Right atrium auricular region (tissue), 2 donors: ENCODE results near the gene NDC1. TPM values are rescaled to one million over a fixed set of nuclear protein-coding genes. Genes with fewer than 3 reads are reported as not detected.
"Not testable (repeated sequence)": the region's sequence is repeated elsewhere in the genome, so short reads cannot be mapped to it uniquely, and the experiment has no call there.

Source experiments
- DNase-seq: peaks from one replicate; pipeline ENCODE4 v3.0.0-alpha.2; 2019; ENCODE audit warnings: low spot score
- H3K27ac ChIP-seq, 2 donors: fragments of 200-600 bp; sonication (generic); 1 replicate in 1 of 2; 2 replicates in 1 of 2; pipeline ENCODE4 v1.5.1; 2016 to 2019
- H3K27me3 ChIP-seq, 2 donors: fragments of 200-600 bp; sonication (generic); one replicate each; pipeline versions ENCODE4 v1.5.1 to v1.6.0; 2017 to 2019
- H3K36me3 ChIP-seq: fragments of 200-600 bp; sonication (generic); one replicate; pipeline ENCODE4 v1.5.1; 2016
- H3K4me1 ChIP-seq, 2 donors: fragments of 200-600 bp; sonication (generic); one replicate each; pipeline versions ENCODE4 v1.5.1 to v1.6.0; 2017 to 2019
- H3K4me3 ChIP-seq, 2 donors: fragments of 200-600 bp; sonication (generic); 1 replicate in 1 of 2; 2 replicates in 1 of 2; pipeline ENCODE4 v1.5.1; 2017 to 2019; ENCODE audit warnings: mild to moderate bottlenecking in 1 of 2, moderate library complexity in 1 of 2
- H3K9me3 ChIP-seq, 2 donors: fragments of 200-600 bp; sonication (generic); one replicate each; pipeline ENCODE4 v1.5.1; 2019
- CTCF ChIP-seq, 2 donors: fragments of 200-600 bp; sonication (generic); IDR thresholded peaks; one replicate each; pipeline ENCODE4 v1.5.1; 2019; ENCODE audit warnings: antibody characterized with exemption in 2 of 2
- total RNA-seq, 2 donors: library from RNA; depleted of rRNA; stranded (reverse); fragments of >200 nt; gene quantifications; one replicate each; pipeline ENCODE4 v1.1.0, GENCODE V29; 2016

Gene NDC1
- total RNA-seq = 1 to 10 TPM; 6.4 TPM

GRCh38 chr1:53837924-53838653, at the start of gene NDC1:
Gene NDC1, minus strand, starts transcription at chr1:53838296. Its CDS starts 35 bp downstream, at chr1:53838261.
- peak in 1 of 2 donors; percentile 47 for TF ChIP-seq CTCF (IDR thresholded peaks at IDR 0.05)

GRCh38 chr1:53883600-53883999, 45.5 kb upstream of the NDC1 start:
- not testable (repeated sequence) for H3K27me3 ChIP-seq, H3K9me3 ChIP-seq, DNase-seq, H3K4me3 ChIP-seq, H3K27ac ChIP-seq, H3K4me1 ChIP-seq
- H3K36me3 ChIP-seq = peaks cover 13% of the 10 kb centered on the region

More at GRCh38 chr1:53837924-53838653, at the start of gene NDC1:
- Histone ChIP-seq H3K27me3 (no peaks in the 10 kb centered on the region), H3K9me3 (peaks cover 0 to 12% of the 10 kb centered on the region in 2 donors), H3K4me3 (peak within 1 kb of the TSS; percentile 75 to 83), H3K27ac (peak within 1 kb of the TSS; percentile 95 to 96), H3K4me1 (peaks cover 0 to 9% of the 10 kb centered on the region in 2 donors), H3K36me3 (no peaks in the 10 kb centered on the region)
- peak; percentile 89 for DNase-seq

- H3K36me3 ChIP-seq = peaks cover 27% of the 10 kb centered on the region
- not testable (repeated sequence) for DNase-seq, H3K4me1 ChIP-seq, H3K27ac ChIP-seq, H3K9me3 ChIP-seq, H3K27me3 ChIP-seq, H3K4me3 ChIP-seq
These were observed 43.8 kb upstream of the NDC1 start for GRCh38 chr1:53881853-53882252.

- Histone ChIP-seq H3K4me1 (no peaks in the 10 kb centered on the region), H3K9me3 (no peaks in the 10 kb centered on the region), H3K4me3 (no peak overlapping the region), H3K27ac (no peak overlapping the region), H3K27me3 (no peaks in the 10 kb centered on the region), H3K36me3 (peaks cover 43% of the 10 kb centered on the region)
- no peak for DNase-seq
- peak in 1 of 2 donors; percentile 63 for TF ChIP-seq CTCF (IDR thresholded peaks at IDR 0.05)
These were observed 40.5 kb upstream of the NDC1 start for GRCh38 chr1:53878492-53879105.

GRCh38 chr1:53875150-53875549, 37.1 kb upstream of the NDC1 start:
- peaks cover 55% of the 10 kb centered on the region for H3K36me3 ChIP-seq
- H3K27me3 ChIP-seq, H3K9me3 ChIP-seq, H3K4me1 ChIP-seq, H3K27ac ChIP-seq, H3K4me3 ChIP-seq, DNase-seq: not testable (repeated sequence)

GRCh38 chr1:53871773-53872484, 33.8 kb upstream of the NDC1 start:
- DNase-seq = no peak
- H3K4me1 ChIP-seq = no peaks in the 10 kb centered on the region
- no peak overlapping the region for H3K27ac ChIP-seq
- peaks cover 42% of the 10 kb centered on the region for H3K36me3 ChIP-seq
- H3K27me3 ChIP-seq = no peaks in the 10 kb centered on the region
- no peak for TF ChIP-seq CTCF (IDR thresholded peaks at IDR 0.05)
- H3K9me3 ChIP-seq = no peaks in the 10 kb centered on the region
- no peak overlapping the region for H3K4me3 ChIP-seq

- TF ChIP-seq CTCF (IDR thresholded peaks at IDR 0.05) = no peak
- DNase-seq = no peak
- H3K4me1 ChIP-seq = no peaks in the 10 kb centered on the region
- H3K36me3 ChIP-seq = peaks cover 40% of the 10 kb centered on the region
- no peaks in the 10 kb centered on the region for H3K9me3 ChIP-seq
- no peak overlapping the region for H3K27ac ChIP-seq
- H3K4me3 ChIP-seq = no peak overlapping the region
- no peaks in the 10 kb centered on the region for H3K27me3 ChIP-seq
These were observed 33.1 kb upstream of the NDC1 start for GRCh38 chr1:53871221-53871620.
